Activated CD4-positive, alpha-beta memory T cell treated with anti-CD3 and anti-CD28 coated beads, Interleukin-2, amount 10 ng/mL, durations not matched to agents 7 days and 5 days (primary cell): Measurements from ENCODE around the gene VPS50. TPM values are rescaled to one million over a fixed set of nuclear protein-coding genes. Genes with fewer than 3 reads are reported as not detected.
"Not testable (repeated sequence)": the region's sequence is repeated elsewhere in the genome, so short reads cannot be mapped to it uniquely, and the experiment has no call there.

ENCODE experiments used
- CTCF ChIA-PET: fragments of 350-600 bp; sonication (Branson Sonifier 250); formaldehyde crosslinking; loops from one replicate; lab custom pipeline; 2021; ENCODE audit warnings: antibody characterized with exemption, inconsistent platforms; lab: Charles Lee
- POLR2A ChIA-PET: fragments of 350-600 bp; sonication (Branson Sonifier 250); formaldehyde crosslinking; loops from one replicate; lab custom pipeline; 2021; ENCODE audit warnings: antibody characterized with exemption; lab: Charles Lee
- DNase-seq: peaks from one replicate; pipeline ENCODE4 v3.0.0-alpha.2; 2020
- H3K27ac Mint-ChIP-seq: one replicate; pipeline ENCODE4 v1.8.0; 2021; ENCODE audit warnings: mild to moderate bottlenecking, mixed read lengths
- H3K27me3 Mint-ChIP-seq: one replicate; pipeline ENCODE4 v1.8.0; 2021; ENCODE audit warnings: mixed read lengths
- H3K36me3 Mint-ChIP-seq: one replicate; pipeline ENCODE4 v1.8.0; 2021; ENCODE audit warnings: low read depth, mixed read lengths
- H3K4me1 Mint-ChIP-seq: one replicate; pipeline ENCODE4 v1.8.0; 2021; ENCODE audit warnings: mixed read lengths
- H3K4me3 Mint-ChIP-seq: one replicate; pipeline ENCODE4 v1.8.0; 2021; ENCODE audit warnings: mild to moderate bottlenecking, mixed read lengths
- H3K9me3 Mint-ChIP-seq: one replicate; pipeline ENCODE4 v1.8.0; 2021; ENCODE audit warnings: mixed read lengths
- total RNA-seq, 2 experiments: library from RNA; stranded (reverse); gene quantifications; one replicate each; pipeline ENCODE4 v1.2.3, GENCODE V29; 2021

VPS50 gene
- total RNA-seq, 2 experiments from 2014 or later = 17.0 to 21.5 TPM

GRCh38 chr7:93310346-93310745 lies 78.2 kb downstream of the VPS50 start:
- H3K4me1 Mint-ChIP-seq = no peaks in the 10 kb centered on the region
- ChIA-PET CTCF (no interaction called here), POLR2A (no interaction called here)
- H3K4me3 Mint-ChIP-seq = no peak overlapping the region
- no peak overlapping the region for H3K27ac Mint-ChIP-seq
- H3K27me3 Mint-ChIP-seq = no peaks in the 10 kb centered on the region
- no peak for DNase-seq
- H3K9me3 Mint-ChIP-seq = no peaks in the 10 kb centered on the region
- peaks cover 3% of the 10 kb centered on the region for H3K36me3 Mint-ChIP-seq

DNA sequence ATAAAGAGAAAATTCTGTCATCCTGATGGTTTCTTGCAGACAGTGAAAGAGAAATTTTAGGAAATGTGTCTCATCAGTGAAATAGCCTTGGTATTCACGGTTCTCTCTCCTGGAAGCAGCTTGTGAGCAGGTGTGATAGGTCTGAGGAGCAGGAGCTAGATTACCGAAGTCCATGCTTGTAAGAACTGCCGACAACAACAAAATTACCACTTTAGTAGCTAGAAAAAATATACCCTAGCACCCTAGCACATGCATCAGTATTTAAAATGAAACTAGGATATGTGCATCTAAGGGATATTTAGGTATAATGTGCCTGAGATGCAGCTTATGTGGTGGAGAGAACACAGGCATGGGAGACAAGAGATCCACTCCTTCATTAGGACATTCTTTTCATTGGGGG lies 82.3 kb downstream of the VPS50 start:
- CTCF ChIA-PET = no interaction called here
- DNase-seq = no peak
- H3K9me3 Mint-ChIP-seq = no peaks in the 10 kb centered on the region
- H3K27ac Mint-ChIP-seq = no peak overlapping the region
- no peaks in the 10 kb centered on the region for H3K27me3 Mint-ChIP-seq
- no peak overlapping the region for H3K4me3 Mint-ChIP-seq
- POLR2A ChIA-PET = no interaction called here
- H3K4me1 Mint-ChIP-seq = peaks cover 8% of the 10 kb centered on the region
- peaks cover 10% of the 10 kb centered on the region for H3K36me3 Mint-ChIP-seq

GRCh38 chr7:93315896-93316295 lies 83.7 kb downstream of the VPS50 start:
- POLR2A ChIA-PET = no interaction called here
- DNase-seq = no peak
- no peaks in the 10 kb centered on the region for H3K9me3 Mint-ChIP-seq
- peaks cover 8% of the 10 kb centered on the region for H3K4me1 Mint-ChIP-seq
- H3K27me3 Mint-ChIP-seq = no peaks in the 10 kb centered on the region
- H3K27ac Mint-ChIP-seq = no peak overlapping the region
- H3K36me3 Mint-ChIP-seq = peaks cover 13% of the 10 kb centered on the region
- H3K4me3 Mint-ChIP-seq = no peak overlapping the region
- CTCF ChIA-PET = no interaction called here

- ChIA-PET POLR2A (no interaction called here), CTCF (no interaction called here)
- Mint-ChIP-seq H3K4me3 (no peak overlapping the region), H3K36me3 (peaks cover 19% of the 10 kb centered on the region), H3K27ac (no peak overlapping the region), H3K9me3 (no peaks in the 10 kb centered on the region), H3K27me3 (no peaks in the 10 kb centered on the region), H3K4me1 (peaks cover 8% of the 10 kb centered on the region)
- DNase-seq = no peak
Measured at GRCh38 chr7:93316730-93317129, 84.6 kb downstream of the VPS50 start.

DNA sequence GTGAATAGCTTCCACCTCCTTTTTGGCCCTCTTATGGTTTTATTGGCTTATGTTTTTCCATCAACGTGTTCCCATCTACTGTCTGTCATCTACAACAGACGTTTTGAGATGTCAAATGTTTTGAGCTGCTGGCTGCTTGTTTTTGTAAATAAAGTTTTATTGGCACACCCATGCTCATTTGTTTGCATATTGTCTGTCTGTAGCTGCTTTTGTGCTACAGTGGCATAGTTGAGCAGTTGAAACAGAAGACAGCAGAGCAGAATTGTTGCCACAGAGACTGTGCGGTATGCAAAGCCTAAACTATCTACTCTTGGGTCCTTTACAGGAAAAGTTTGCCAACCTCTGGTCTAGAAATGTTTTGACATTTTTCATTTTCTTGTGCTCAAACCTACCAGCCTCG lies 88.7 kb downstream of the VPS50 start:
- CTCF ChIA-PET = interaction anchor here (0.7 kb wide), 1 partner anchor 75 kb away, joined by 4 read pairs; no protein-coding TSS in a partner anchor
- Mint-ChIP-seq H3K4me1 (peaks cover 7% of the 10 kb centered on the region), H3K36me3 (peaks cover 30% of the 10 kb centered on the region), H3K27ac (no peak overlapping the region), H3K9me3 (no peaks in the 10 kb centered on the region), H3K4me3 (no peak overlapping the region), H3K27me3 (no peaks in the 10 kb centered on the region)
- DNase-seq = no peak
- POLR2A ChIA-PET = no interaction called here

- H3K4me3 Mint-ChIP-seq, POLR2A ChIA-PET, H3K27ac Mint-ChIP-seq, H3K4me1 Mint-ChIP-seq, DNase-seq, CTCF ChIA-PET, H3K27me3 Mint-ChIP-seq, H3K9me3 Mint-ChIP-seq: not testable (repeated sequence)
- peaks cover 13% of the 10 kb centered on the region for H3K36me3 Mint-ChIP-seq
Measured at GRCh38 chr7:93326291-93326690, 94.1 kb downstream of the VPS50 start.

GRCh38 chr7:93327006-93327633 lies 95.0 kb downstream of the VPS50 start:
- ChIA-PET CTCF (no interaction called here), POLR2A (no interaction called here)
- Mint-ChIP-seq H3K4me3 (no peak overlapping the region), H3K36me3 (peaks cover 11% of the 10 kb centered on the region), H3K27ac (no peak overlapping the region), H3K27me3 (no peaks in the 10 kb centered on the region), H3K9me3 (no peaks in the 10 kb centered on the region), H3K4me1 (no peaks in the 10 kb centered on the region)
- no peak for DNase-seq

- Mint-ChIP-seq H3K4me3 (no peak overlapping the region), H3K9me3 (no peaks in the 10 kb centered on the region), H3K36me3 (no peaks in the 10 kb centered on the region), H3K27ac (no peak overlapping the region), H3K27me3 (no peaks in the 10 kb centered on the region), H3K4me1 (no peaks in the 10 kb centered on the region)
- CTCF ChIA-PET = no interaction called here
- no peak for DNase-seq
- POLR2A ChIA-PET = no interaction called here
Measured at GRCh38 chr7:93331706-93332105, 99.5 kb downstream of the VPS50 start.

DNA sequence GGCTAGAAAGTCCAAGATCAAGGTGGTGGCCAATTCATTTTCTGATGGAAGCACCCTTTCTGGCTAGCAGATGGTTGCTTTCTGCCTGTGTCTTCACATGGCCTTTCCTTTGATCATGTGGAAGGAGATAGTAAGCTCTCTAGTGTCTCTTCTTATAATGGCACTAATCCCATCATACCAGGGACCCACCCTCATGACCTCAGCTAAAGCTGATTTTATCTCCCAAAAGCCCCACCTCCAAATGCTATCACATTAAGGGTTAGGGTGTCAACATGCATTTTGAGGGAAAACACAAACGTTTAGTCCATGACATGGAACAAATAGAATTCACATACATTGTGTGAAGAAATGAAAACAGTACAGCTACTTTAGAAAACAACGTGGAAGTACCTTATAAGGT lies 100.0 kb downstream of the VPS50 start:
- ChIA-PET POLR2A (no interaction called here), CTCF (no interaction called here)
- no peaks in the 10 kb centered on the region for H3K4me1 Mint-ChIP-seq
- H3K4me3 Mint-ChIP-seq = no peak overlapping the region
- H3K9me3 Mint-ChIP-seq = no peaks in the 10 kb centered on the region
- no peaks in the 10 kb centered on the region for H3K27me3 Mint-ChIP-seq
- DNase-seq = no peak
- H3K27ac Mint-ChIP-seq = no peak overlapping the region
- no peaks in the 10 kb centered on the region for H3K36me3 Mint-ChIP-seq

DNA sequence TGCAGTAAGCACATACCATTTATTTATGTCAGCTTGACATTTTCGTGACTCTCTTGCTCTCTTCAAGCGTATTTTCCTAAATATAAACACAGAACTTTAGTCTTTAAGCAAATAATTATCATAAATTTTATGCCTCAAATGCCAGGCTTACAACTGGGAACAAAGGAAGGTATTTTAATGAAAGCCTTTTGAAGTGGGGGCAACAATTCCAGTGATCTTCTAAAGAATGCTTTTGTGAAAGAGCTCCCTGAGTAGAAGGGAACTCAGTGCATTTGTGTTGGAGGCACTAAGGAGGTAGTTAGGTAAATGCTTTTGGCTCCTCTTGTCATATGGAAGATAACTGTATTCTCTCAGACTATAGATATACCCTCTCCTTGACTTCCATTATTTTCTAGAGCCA lies 104.9 kb downstream of the VPS50 start:
- no peaks in the 10 kb centered on the region for H3K27me3 Mint-ChIP-seq
- no peak overlapping the region for H3K4me3 Mint-ChIP-seq
- no peak overlapping the region for H3K27ac Mint-ChIP-seq
- H3K4me1 Mint-ChIP-seq = no peaks in the 10 kb centered on the region
- H3K36me3 Mint-ChIP-seq = peaks cover 15% of the 10 kb centered on the region
- ChIA-PET POLR2A (no interaction called here), CTCF (no interaction called here)
- no peak for DNase-seq
- H3K9me3 Mint-ChIP-seq = peaks cover 3% of the 10 kb centered on the region

GRCh38 chr7:93342178-93342577 lies 110.0 kb downstream of the VPS50 start:
- H3K4me1 Mint-ChIP-seq, POLR2A ChIA-PET, H3K9me3 Mint-ChIP-seq, H3K27ac Mint-ChIP-seq, DNase-seq, H3K27me3 Mint-ChIP-seq, H3K4me3 Mint-ChIP-seq, CTCF ChIA-PET: not testable (repeated sequence)
- H3K36me3 Mint-ChIP-seq = peaks cover 18% of the 10 kb centered on the region

GRCh38 chr7:93350338-93350737 lies 118.2 kb downstream of the VPS50 start:
- Mint-ChIP-seq H3K4me1 (peaks cover 5% of the 10 kb centered on the region), H3K27ac (no peak overlapping the region), H3K4me3 (no peak overlapping the region), H3K27me3 (no peaks in the 10 kb centered on the region), H3K9me3 (no peaks in the 10 kb centered on the region), H3K36me3 (peaks cover 6% of the 10 kb centered on the region)
- no peak for DNase-seq
- CTCF ChIA-PET = no interaction called here
- POLR2A ChIA-PET = no interaction called here

DNA sequence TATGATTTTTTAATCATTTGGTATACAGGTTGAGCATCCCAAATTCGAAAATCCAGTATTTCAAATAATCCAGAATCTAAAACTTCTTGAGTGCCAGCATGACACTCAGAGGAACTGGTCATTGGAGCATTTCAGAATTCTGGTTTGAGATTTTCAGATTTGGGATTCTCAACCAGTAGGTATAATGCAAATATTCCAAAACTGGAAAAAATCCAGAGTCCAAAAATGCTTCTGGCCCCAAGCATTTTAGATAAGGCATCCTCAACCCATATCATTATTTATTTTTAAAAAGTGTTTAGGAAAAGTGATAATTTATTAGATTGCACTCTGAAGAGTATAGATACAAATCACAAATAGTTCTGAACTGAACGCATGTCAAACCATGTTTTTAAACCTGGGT lies 120.7 kb downstream of the VPS50 start:
- peaks cover 5% of the 10 kb centered on the region for H3K4me1 Mint-ChIP-seq
- H3K9me3 Mint-ChIP-seq = no peaks in the 10 kb centered on the region
- no peak overlapping the region for H3K4me3 Mint-ChIP-seq
- H3K36me3 Mint-ChIP-seq = peaks cover 10% of the 10 kb centered on the region
- H3K27me3 Mint-ChIP-seq = no peaks in the 10 kb centered on the region
- DNase-seq = no peak
- POLR2A ChIA-PET = no interaction called here
- no peak overlapping the region for H3K27ac Mint-ChIP-seq
- CTCF ChIA-PET = no interaction called here

GRCh38 chr7:93354815-93355214 lies 122.6 kb downstream of the VPS50 start:
- Mint-ChIP-seq H3K27ac (no peak overlapping the region), H3K4me3 (no peak overlapping the region), H3K4me1 (peaks cover 5% of the 10 kb centered on the region), H3K9me3 (no peaks in the 10 kb centered on the region), H3K27me3 (no peaks in the 10 kb centered on the region), H3K36me3 (peaks cover 4% of the 10 kb centered on the region)
- DNase-seq = no peak
- ChIA-PET CTCF (interaction anchor here (1.0 kb wide), 1 partner anchor 20 kb away, joined by 4 read pairs; no protein-coding TSS in a partner anchor), POLR2A (no interaction called here)
